B cell (primary cell): Measurements from ENCODE around the gene ZNF679. TPM values are rescaled to one million over a fixed set of nuclear protein-coding genes. Genes with fewer than 3 reads are reported as not detected.

Experiments
- ATAC-seq: fragments of 200-7000 bp; cut with Tn5 transposase; one replicate; pipeline ENCODE4 v1.10.0; 2021; ENCODE audit warnings: low read depth, mild to moderate bottlenecking, moderate number of reproducible peaks, moderate library complexity
- CTCF ChIA-PET: fragments of 350-600 bp; sonication (Branson Sonifier 250); formaldehyde crosslinking; loops from one replicate; lab custom pipeline; 2021; ENCODE audit warnings: antibody characterized with exemption, inconsistent platforms; lab: Charles Lee
- POLR2A ChIA-PET: fragments of 350-600 bp; sonication (Branson Sonifier 250); formaldehyde crosslinking; loops from one replicate; lab custom pipeline; 2021; ENCODE audit warnings: antibody characterized with exemption; lab: Charles Lee
- DNase-seq: peaks from one replicate; pipeline ENCODE4 v3.0.0; 2013
- H2AFZ ChIP-seq: 2 replicates; pipeline ENCODE4 v1.6.1; 2012; ENCODE audit warnings: mild to moderate bottlenecking, low read depth, low read length; ENCODE audit not compliant: insufficient read depth, poor library complexity, severe bottlenecking
- H3K27ac ChIP-seq, 2 donors: 1 replicate in 1 of 2; 2 replicates in 1 of 2; pipeline ENCODE4 v1.5.1; 2012 to 2013; ENCODE audit warnings: low read length in 2 of 2, mild to moderate bottlenecking in 2 of 2, moderate library complexity in 1 of 2
- H3K27me3 ChIP-seq, 4 experiments: fragments of 200-600 bp in 1 of 4; sonication (generic) in 1 of 4; replicated peaks in 1 of 4; 1 replicate in 2 of 4; 2 replicates in 2 of 4; pipeline versions ENCODE4 v1.6.1 to v1.7.0; 2013 to 2016; ENCODE audit warnings: low read length in 3 of 4, mild to moderate bottlenecking in 2 of 4, mixed read lengths in 1 of 4, moderate library complexity in 1 of 4; ENCODE audit not compliant: insufficient read depth in 4 of 4, control insufficient read depth in 3 of 4; ENCODE audit errors: control extremely low read depth in 1 of 4
- H3K36me3 ChIP-seq, 2 experiments: replicated peaks in 1 of 2; 1 replicate in 1 of 2; 2 replicates in 1 of 2; pipeline versions ENCODE4 v1.6.1 to v1.7.1; 2013; ENCODE audit warnings: low read length in 1 of 2; ENCODE audit not compliant: insufficient read depth in 2 of 2, control insufficient read depth in 1 of 2; ENCODE audit errors: control extremely low read depth in 1 of 2, extremely low read depth in 1 of 2
- H3K4me1 ChIP-seq, 2 donors: fragments of 200-600 bp in 1 of 2; sonication (generic) in 1 of 2; 1 replicate in 1 of 2; 2 replicates in 1 of 2; pipeline versions ENCODE4 v1.5.1 to v1.6.1; 2013 to 2017; ENCODE audit warnings: low read length in 2 of 2; ENCODE audit not compliant: control insufficient read depth in 2 of 2, insufficient read depth in 2 of 2
- H3K4me2 ChIP-seq: replicated peaks from 2 replicates; pipeline ENCODE3; 2012; ENCODE audit warnings: mild to moderate bottlenecking, low read depth, low read length; ENCODE audit not compliant: poor library complexity, severe bottlenecking
- H3K4me3 ChIP-seq, 5 experiments: fragments of 200-600 bp in 1 of 5; sonication (generic) in 1 of 5; 1 replicate in 3 of 5; 2 replicates in 2 of 5; pipeline versions ENCODE4 v1.5.1 to v1.7.0; 2011 to 2016; ENCODE audit warnings: low read length in 4 of 5, mild to moderate bottlenecking in 4 of 5, low read depth in 2 of 5, control low read depth in 1 of 5, moderate library complexity in 1 of 5; ENCODE audit not compliant: insufficient read depth in 1 of 5; ENCODE audit errors: control extremely low read depth in 1 of 5, extremely low read depth in 1 of 5
- H3K79me2 ChIP-seq: fragments of 200-600 bp; sonication (generic); one replicate; pipeline ENCODE4 v1.6.0; 2016; ENCODE audit warnings: low read length; ENCODE audit not compliant: control insufficient read depth, insufficient read depth
- H3K9ac ChIP-seq: fragments of 200-600 bp; sonication (generic); 2 replicates; pipeline ENCODE4 v1.6.1; 2017; ENCODE audit warnings: mild to moderate bottlenecking, low read length, moderate library complexity
- H3K9me3 ChIP-seq, 3 donors: one replicate each; pipeline versions ENCODE4 v1.6.1 to v1.7.1; 2013; ENCODE audit warnings: low read length in 2 of 3; ENCODE audit not compliant: control insufficient read depth in 2 of 3, insufficient read depth in 1 of 3; ENCODE audit errors: control extremely low read depth in 1 of 3
- H4K20me1 ChIP-seq: 2 replicates; pipeline ENCODE4 v1.6.0; 2012; ENCODE audit warnings: mild to moderate bottlenecking, low read length; ENCODE audit not compliant: insufficient read depth, control insufficient read depth, poor library complexity, severe bottlenecking
- H3K27ac Mint-ChIP-seq: one replicate; pipeline ENCODE4 v1.8.0; 2021; ENCODE audit warnings: mixed read lengths
- H3K27me3 Mint-ChIP-seq: one replicate; pipeline ENCODE4 v1.8.0; 2021; ENCODE audit warnings: mixed read lengths
- H3K4me1 Mint-ChIP-seq: one replicate; pipeline ENCODE4 v1.8.0; 2021; ENCODE audit warnings: mixed read lengths
- H3K4me3 Mint-ChIP-seq: one replicate; pipeline ENCODE4 v1.8.0; 2021; ENCODE audit warnings: mixed read lengths
- H3K9me3 Mint-ChIP-seq: one replicate; pipeline ENCODE4 v1.8.0; 2022; ENCODE audit warnings: mixed read lengths; ENCODE audit not compliant: insufficient read depth
- EZH2 ChIP-seq: IDR thresholded peaks from 2 replicates; pipeline ENCODE4 v1.6.1; 2012; ENCODE audit warnings: borderline replicate concordance, low read depth, mild to moderate bottlenecking, moderate library complexity, low read length; ENCODE audit not compliant: insufficient read depth, poor library complexity, severe bottlenecking
- WGBS: methylation state at CpG from one replicate; pipeline ENCODE4 v1.1.5; 2013; ENCODE audit warnings: missing lambda C conversion rate; ENCODE audit not compliant: insufficient coverage; 5-methylcytosine and 5-hydroxymethylcytosine counted together
- intact Hi-C: fragments of 100-400 bp; cut with micrococcal nuclease; formaldehyde crosslinking; loops from one replicate; pipeline ENCODE4 v1.10.0; 2022
- polyA plus RNA-seq: library from polyadenylated mRNA; depleted of rRNA; stranded (reverse); fragments of >200 nt; gene quantifications from 2 replicates; pipeline ENCODE4 v1.2.3, GENCODE V29; 2012
- total RNA-seq, 2 donors: library from RNA; stranded (reverse); fragments of 120-200 nt in 1 of 2; gene quantifications; 1 replicate in 1 of 2; 2 replicates in 1 of 2; pipeline versions ENCODE4 v1.2.3 to v1.2.4, GENCODE V29; 2013 to 2022
- TF ChIP-seq, protein P1 (sequence below): fragments of 200-600 bp; IDR thresholded peaks from one replicate; pipeline ENCODE4 v1.8.0; 2022; ENCODE audit warnings: antibody characterized with exemption, mild to moderate bottlenecking

ZNF679 gene
- total and polyA plus RNA-seq, 2 donors (not counting 1 experiment from before 2014, with no cell fraction given): not detected

DNA sequence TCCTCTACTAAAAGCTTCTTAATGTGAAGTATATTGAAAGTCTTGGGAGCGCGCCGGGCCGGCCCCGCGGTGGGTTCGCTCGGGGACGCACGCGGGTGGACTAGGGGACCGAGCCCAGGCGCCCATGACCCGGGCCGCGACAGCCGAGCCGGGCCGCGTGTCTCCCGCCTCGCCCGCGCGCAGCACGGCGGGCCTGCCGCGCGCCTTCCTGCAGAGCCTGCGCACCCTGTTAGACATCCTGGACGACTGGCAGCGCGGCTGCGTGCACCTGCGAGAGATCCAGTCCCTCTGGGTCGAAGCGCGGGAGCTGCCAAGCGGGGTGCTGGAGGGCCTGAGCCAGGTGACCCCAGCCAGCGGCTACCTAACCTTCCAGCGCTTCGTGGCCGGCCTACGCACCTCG lies 46.7 kb upstream of the ZNF679 start:
- ATAC-seq (no peak), DNase-seq (no peak)
- POLR2A ChIA-PET: no interaction called here
- intact Hi-C loops: no loop called here
- 62% methylated on average over 46 of the region's 46 CpGs for WGBS
- Histone ChIP-seq H3K9me3 (peaks cover 0 to 44% (median 3%) of the 10 kb centered on the region in 3 donors), H3K79me2 (no peaks in the 10 kb centered on the region), H3K36me3 (no peaks in the 10 kb centered on the region), H3K4me1 (no peaks in the 10 kb centered on the region), H3K9ac (no peak overlapping the region), H2AFZ (no peak overlapping the region), H3K4me2 (no peak overlapping the region), H4K20me1 (no peaks in the 10 kb centered on the region), H3K4me3 (no peak overlapping the region), H3K27me3 (no peaks in the 10 kb centered on the region), H3K27ac (no peak overlapping the region)
- no peaks in the 10 kb centered on the region for H3K4me1 Mint-ChIP-seq
- CTCF ChIA-PET: interaction anchor here (0.6 kb wide), 1 partner anchor 8 kb away, joined by 4 read pairs; no protein-coding TSS in a partner anchor
- TF ChIP-seq, protein P1, sequence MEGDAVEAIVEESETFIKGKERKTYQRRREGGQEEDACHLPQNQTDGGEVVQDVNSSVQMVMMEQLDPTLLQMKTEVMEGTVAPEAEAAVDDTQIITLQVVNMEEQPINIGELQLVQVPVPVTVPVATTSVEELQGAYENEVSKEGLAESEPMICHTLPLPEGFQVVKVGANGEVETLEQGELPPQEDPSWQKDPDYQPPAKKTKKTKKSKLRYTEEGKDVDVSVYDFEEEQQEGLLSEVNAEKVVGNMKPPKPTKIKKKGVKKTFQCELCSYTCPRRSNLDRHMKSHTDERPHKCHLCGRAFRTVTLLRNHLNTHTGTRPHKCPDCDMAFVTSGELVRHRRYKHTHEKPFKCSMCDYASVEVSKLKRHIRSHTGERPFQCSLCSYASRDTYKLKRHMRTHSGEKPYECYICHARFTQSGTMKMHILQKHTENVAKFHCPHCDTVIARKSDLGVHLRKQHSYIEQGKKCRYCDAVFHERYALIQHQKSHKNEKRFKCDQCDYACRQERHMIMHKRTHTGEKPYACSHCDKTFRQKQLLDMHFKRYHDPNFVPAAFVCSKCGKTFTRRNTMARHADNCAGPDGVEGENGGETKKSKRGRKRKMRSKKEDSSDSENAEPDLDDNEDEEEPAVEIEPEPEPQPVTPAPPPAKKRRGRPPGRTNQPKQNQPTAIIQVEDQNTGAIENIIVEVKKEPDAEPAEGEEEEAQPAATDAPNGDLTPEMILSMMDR: no peak
- no peak for TF ChIP-seq EZH2
- no peaks in the 10 kb centered on the region for H3K27me3 Mint-ChIP-seq
- H3K4me3 Mint-ChIP-seq: no peak overlapping the region
- peaks cover 8% of the 10 kb centered on the region for H3K9me3 Mint-ChIP-seq
- no peak overlapping the region for H3K27ac Mint-ChIP-seq

DNA sequence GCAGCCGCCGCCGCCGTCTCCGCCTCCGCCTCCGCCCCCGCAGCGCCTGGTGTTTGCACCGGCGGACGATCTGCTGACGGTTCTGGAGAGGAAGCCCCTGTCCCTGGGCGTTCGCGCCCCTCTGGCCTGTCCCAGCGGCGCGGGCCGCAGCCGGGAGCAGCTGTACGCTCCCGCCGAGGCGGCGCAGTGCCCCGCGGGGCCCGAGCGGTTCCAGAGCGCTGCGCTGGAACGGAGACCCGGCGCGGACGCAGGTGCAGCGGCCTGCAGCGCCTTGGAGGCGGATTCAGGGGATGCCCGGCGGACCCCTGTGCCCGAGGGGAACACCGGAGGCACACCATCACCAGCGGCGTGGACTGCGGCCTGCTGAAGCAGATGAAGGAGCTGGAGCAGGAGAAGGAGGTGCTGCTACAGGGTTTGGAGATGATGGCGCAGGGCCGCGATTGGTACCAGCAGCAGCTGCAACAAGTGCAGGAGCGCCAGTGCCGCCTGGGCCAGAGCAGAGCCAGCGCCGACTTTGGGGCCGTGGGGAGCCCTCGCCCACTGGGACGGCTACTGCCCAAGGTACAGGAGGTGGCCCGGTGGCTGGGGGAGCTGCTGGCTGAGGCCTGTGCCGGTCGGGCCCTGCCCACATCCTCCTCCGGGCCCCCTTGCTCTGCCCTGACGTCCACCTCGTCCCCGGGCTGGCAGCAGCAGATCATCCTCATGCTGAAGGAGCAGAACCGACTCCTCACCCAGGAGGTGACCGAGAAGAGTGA lies 46.1 kb upstream of the ZNF679 start:
- WGBS: 57% methylated on average over 66 of the region's 66 CpGs
- Histone ChIP-seq H3K27me3 (no peaks in the 10 kb centered on the region), H3K36me3 (no peaks in the 10 kb centered on the region), H3K79me2 (no peaks in the 10 kb centered on the region), H4K20me1 (no peaks in the 10 kb centered on the region), H3K4me3 (no peak overlapping the region), H3K4me2 (no peak overlapping the region), H3K27ac (no peak overlapping the region), H2AFZ (no peak overlapping the region), H3K9ac (no peak overlapping the region), H3K4me1 (no peaks in the 10 kb centered on the region), H3K9me3 (peaks cover 0 to 44% (median 3%) of the 10 kb centered on the region in 3 donors)
- Mint-ChIP-seq H3K4me3 (no peak overlapping the region), H3K4me1 (no peaks in the 10 kb centered on the region), H3K27me3 (no peaks in the 10 kb centered on the region), H3K9me3 (peaks cover 12% of the 10 kb centered on the region), H3K27ac (no peak overlapping the region)
- DNase-seq (no peak), ATAC-seq (no peak)
- CTCF ChIA-PET: interaction anchor here (0.6 to 1.3 kb wide), 3 partner anchors 7 to 440 kb away, joined by 3 to 4 read pairs (median 3); no protein-coding TSS in a partner anchor
- TF ChIP-seq, protein P1: no peak
- no peak for TF ChIP-seq EZH2
- POLR2A ChIA-PET: no interaction called here
- intact Hi-C loops: no loop called here
